Ureter (tissue), 1 donor: ENCODE results near the gene HSD17B12. TPM values are rescaled to one million over a fixed set of nuclear protein-coding genes. Genes with fewer than 3 reads are reported as not detected.

Experiments
- DNase-seq: peaks from one replicate; pipeline ENCODE4 v3.0.0-alpha.2; 2020; ENCODE audit warnings: low spot score
- total RNA-seq: library from RNA; stranded (reverse); gene quantifications from one replicate; pipeline ENCODE4 v1.2.4, GENCODE V29; 2023
- donor health status: DM: yes; HTN: yes; CAD: no.

HSD17B12 gene
- total RNA-seq, 1 donor from 2014 or later = 102 TPM

- no peak for DNase-seq
These were observed 6.7 kb downstream of the HSD17B12 start for GRCh38 chr11:43687120-43687791.

GRCh38 chr11:43688394-43688793 is 7.9 kb downstream of the HSD17B12 start:
- no peak for DNase-seq

- no peak for DNase-seq
These were observed 8.6 kb downstream of the HSD17B12 start for GRCh38 chr11:43689167-43689566.

GRCh38 chr11:43690929-43691725 is 10.6 kb downstream of the HSD17B12 start:
- DNase-seq = no peak

GRCh38 chr11:43691806-43692205 is 11.3 kb downstream of the HSD17B12 start:
- DNase-seq = no peak

- no peak for DNase-seq
These were observed 12.5 kb downstream of the HSD17B12 start for GRCh38 chr11:43693069-43693468.

- DNase-seq = no peak
These were observed 13.2 kb downstream of the HSD17B12 start for GRCh38 chr11:43693731-43694130.

- DNase-seq = no peak
These were observed 13.9 kb downstream of the HSD17B12 start for GRCh38 chr11:43694477-43694876.

- DNase-seq = no peak
These were observed 17.1 kb downstream of the HSD17B12 start for GRCh38 chr11:43697679-43698078.

- DNase-seq = no peak
These were observed 19.3 kb downstream of the HSD17B12 start for GRCh38 chr11:43699870-43700269.

GRCh38 chr11:43706631-43707030 is 26.1 kb downstream of the HSD17B12 start:
- DNase-seq = no peak

- DNase-seq = no peak
These were observed 28.2 kb downstream of the HSD17B12 start for GRCh38 chr11:43708776-43709175.

- DNase-seq = no peak
These were observed 29.2 kb downstream of the HSD17B12 start for GRCh38 chr11:43709689-43710088.

- no peak for DNase-seq
These were observed 32.1 kb downstream of the HSD17B12 start for GRCh38 chr11:43712676-43713075.

- DNase-seq = no peak
These were observed 37.8 kb downstream of the HSD17B12 start for GRCh38 chr11:43718373-43718772.

- no peak for DNase-seq
These were observed 43.1 kb downstream of the HSD17B12 start for GRCh38 chr11:43723617-43724016.

GRCh38 chr11:43732225-43732624 is 51.7 kb downstream of the HSD17B12 start:
- no peak for DNase-seq

GRCh38 chr11:43734256-43734655 is 53.7 kb downstream of the HSD17B12 start:
- DNase-seq = no peak

- no peak for DNase-seq
These were observed 54.6 kb downstream of the HSD17B12 start for GRCh38 chr11:43735115-43735514.

GRCh38 chr11:43735961-43736360 is 55.4 kb downstream of the HSD17B12 start:
- DNase-seq = no peak

- DNase-seq = no peak
These were observed 56.1 kb downstream of the HSD17B12 start for GRCh38 chr11:43736502-43737200.

- DNase-seq = no peak
These were observed 56.7 kb downstream of the HSD17B12 start for GRCh38 chr11:43737201-43737590.
